Activated T-helper 1 cell treated with anti-CD3 and anti-CD28 coated beads, Interleukin-12 subunit alpha, Interleukin-12 subunit beta, Interleukin-2, Interleukin-4 antibody, amounts not matched to agents 30 ng/mL and 10 ng/mL and 1 ng/mL, durations not matched to agents 14 hours and 24 hours and 36 hours (primary cell): ENCODE results near the gene DISC1. TPM values are rescaled to one million over a fixed set of nuclear protein-coding genes. Genes with fewer than 3 reads are reported as not detected.

ENCODE experiments used
- DNase-seq: peaks from one replicate; pipeline ENCODE4 v3.0.0; 2021; ENCODE audit warnings: low spot score
- H3K27ac Mint-ChIP-seq: one replicate; pipeline ENCODE4 v1.8.0; 2021; ENCODE audit warnings: mild to moderate bottlenecking, mixed read lengths
- H3K27me3 Mint-ChIP-seq: one replicate; pipeline ENCODE4 v1.8.0; 2022; ENCODE audit warnings: mild to moderate bottlenecking, moderate library complexity, mixed read lengths; ENCODE audit not compliant: insufficient read depth
- H3K36me3 Mint-ChIP-seq: one replicate; pipeline ENCODE4 v1.8.0; 2021; ENCODE audit warnings: low read depth, mixed read lengths
- H3K4me1 Mint-ChIP-seq: one replicate; pipeline ENCODE4 v1.8.0; 2021; ENCODE audit warnings: low read depth, mixed read lengths
- H3K4me3 Mint-ChIP-seq: one replicate; pipeline ENCODE4 v1.8.0; 2021; ENCODE audit warnings: mild to moderate bottlenecking, moderate library complexity, mixed read lengths
- H3K9me3 Mint-ChIP-seq: one replicate; pipeline ENCODE4 v1.8.0; 2021; ENCODE audit warnings: mixed read lengths
- intact Hi-C: fragments of 100-400 bp; cut with micrococcal nuclease; formaldehyde crosslinking; loops from one replicate; pipeline ENCODE4 v1.15.1; 2024
- total RNA-seq: library from RNA; stranded (reverse); gene quantifications from 2 replicates; pipeline ENCODE4 v1.2.3, GENCODE V29; 2022

The DISC1 gene
- total RNA-seq, 1 donor from 2014 or later: 3.3 TPM

DNA sequence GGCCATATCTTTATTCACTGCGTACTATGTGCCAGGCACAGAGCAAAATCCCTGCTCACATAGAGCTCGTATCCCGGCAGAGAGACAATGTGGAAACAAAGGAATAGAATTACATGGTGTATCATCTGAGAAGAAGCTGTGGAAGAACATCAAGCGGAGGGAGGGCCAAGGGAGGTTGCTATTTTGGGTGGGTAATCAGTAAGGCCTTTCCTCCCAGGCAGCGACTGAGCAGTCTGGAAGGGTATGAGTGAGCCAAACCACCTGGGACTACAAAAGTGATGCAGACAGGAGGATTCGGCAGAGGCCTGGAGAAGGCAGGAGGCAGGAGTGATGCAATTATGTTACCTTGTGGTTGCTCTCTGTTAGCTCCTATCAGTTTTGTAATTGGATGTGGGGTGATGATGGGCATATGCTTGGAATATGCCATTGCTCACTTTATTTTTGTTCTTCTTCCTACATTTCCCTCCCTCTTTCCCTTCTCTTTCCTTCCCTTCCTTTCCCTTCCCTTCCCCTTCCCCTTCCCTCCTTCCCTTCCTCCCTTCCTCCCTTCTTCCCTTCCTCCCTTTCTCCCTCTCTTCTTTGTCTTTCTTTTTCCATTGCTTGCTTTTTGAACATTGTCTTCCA is 172.9 kb downstream of the DISC1 start:
- DNase-seq: no peak
- Mint-ChIP-seq H3K36me3 (peaks cover 5% of the 10 kb centered on the region), H3K4me3 (no peak overlapping the region), H3K27ac (no peak overlapping the region), H3K4me1 (no peaks in the 10 kb centered on the region), H3K9me3 (peaks cover 9% of the 10 kb centered on the region), H3K27me3 (no peaks in the 10 kb centered on the region)
- intact Hi-C loops: no loop called here

DNA sequence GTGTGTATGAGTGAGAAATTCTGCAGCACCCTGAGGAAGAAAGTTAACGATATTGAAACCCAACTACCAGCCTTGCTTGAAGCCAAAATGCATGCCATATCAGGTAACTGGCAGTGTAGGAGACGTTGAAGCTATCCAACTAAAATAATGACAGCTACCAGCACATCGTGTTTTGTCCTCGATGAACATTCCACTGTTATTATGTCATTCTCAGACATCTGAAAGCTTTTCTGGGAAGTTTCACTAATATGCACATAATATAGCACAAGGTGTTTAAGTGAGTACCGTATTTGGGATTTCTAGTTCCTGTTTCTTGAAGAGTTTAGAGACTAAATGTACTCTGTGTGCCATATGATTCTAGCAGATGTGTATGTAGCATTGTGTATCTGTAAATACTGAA is 173.5 kb downstream of the DISC1 start:
- intact Hi-C loops: no loop called here
- H3K9me3 Mint-ChIP-seq: peaks cover 9% of the 10 kb centered on the region
- no peak for DNase-seq
- no peaks in the 10 kb centered on the region for H3K4me1 Mint-ChIP-seq
- no peak overlapping the region for H3K4me3 Mint-ChIP-seq
- H3K36me3 Mint-ChIP-seq: peaks cover 5% of the 10 kb centered on the region
- H3K27ac Mint-ChIP-seq: no peak overlapping the region
- no peaks in the 10 kb centered on the region for H3K27me3 Mint-ChIP-seq

DNA sequence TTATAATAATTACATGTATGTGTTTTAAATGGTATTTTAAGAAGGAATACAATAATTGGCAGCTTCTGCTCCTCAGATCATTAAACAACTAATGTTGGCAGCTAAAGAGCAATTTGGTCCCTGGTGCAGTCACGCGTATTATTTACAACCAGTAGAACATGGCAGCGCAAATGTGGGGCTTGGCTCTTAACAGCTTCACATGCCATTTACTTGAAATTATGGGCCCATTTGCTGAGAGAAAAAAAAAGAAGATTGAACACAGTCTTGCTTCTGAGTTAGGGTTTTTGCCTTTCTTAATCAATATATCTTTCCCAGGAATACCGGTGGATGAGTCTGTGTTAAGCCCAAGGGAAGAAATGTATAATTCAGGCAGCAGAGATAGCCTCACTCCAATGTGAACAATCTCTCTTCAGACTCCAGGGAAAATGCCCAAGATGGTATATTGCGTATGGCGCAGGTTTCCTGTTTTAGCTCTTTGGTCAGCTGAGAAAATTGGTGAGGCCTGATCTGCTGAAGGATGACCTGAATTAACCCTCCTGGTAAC is 174.5 kb downstream of the DISC1 start:
- Mint-ChIP-seq H3K27me3 (no peaks in the 10 kb centered on the region), H3K4me1 (no peaks in the 10 kb centered on the region), H3K36me3 (peaks cover 5% of the 10 kb centered on the region), H3K4me3 (no peak overlapping the region), H3K9me3 (peaks cover 9% of the 10 kb centered on the region), H3K27ac (no peak overlapping the region)
- DNase-seq: no peak
- intact Hi-C loops: no loop called here

DNA sequence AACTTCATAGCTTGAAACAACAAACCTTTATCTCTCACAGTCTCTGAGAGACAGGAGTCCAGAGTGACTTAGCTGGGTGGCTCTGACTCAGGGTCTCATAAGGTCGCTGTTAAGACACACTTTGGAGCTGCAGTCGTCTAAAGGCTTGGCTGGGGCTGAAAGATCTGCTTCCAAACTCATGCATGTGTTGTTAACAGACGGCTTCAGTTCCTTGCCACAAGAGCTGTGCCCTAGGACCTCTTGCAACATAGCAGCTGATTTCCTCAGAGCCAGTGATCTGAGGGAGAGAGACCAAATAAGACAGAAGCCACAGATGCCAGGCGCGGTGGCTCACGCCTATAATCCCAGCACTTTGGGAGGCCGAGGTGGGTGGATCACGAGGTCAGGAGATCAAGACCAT is 176.8 kb downstream of the DISC1 start:
- Mint-ChIP-seq H3K27ac (no peak overlapping the region), H3K36me3 (peaks cover 5% of the 10 kb centered on the region), H3K4me3 (no peak overlapping the region), H3K9me3 (peaks cover 9% of the 10 kb centered on the region), H3K4me1 (no peaks in the 10 kb centered on the region), H3K27me3 (no peaks in the 10 kb centered on the region)
- DNase-seq: no peak
- intact Hi-C loops: no loop called here

DNA sequence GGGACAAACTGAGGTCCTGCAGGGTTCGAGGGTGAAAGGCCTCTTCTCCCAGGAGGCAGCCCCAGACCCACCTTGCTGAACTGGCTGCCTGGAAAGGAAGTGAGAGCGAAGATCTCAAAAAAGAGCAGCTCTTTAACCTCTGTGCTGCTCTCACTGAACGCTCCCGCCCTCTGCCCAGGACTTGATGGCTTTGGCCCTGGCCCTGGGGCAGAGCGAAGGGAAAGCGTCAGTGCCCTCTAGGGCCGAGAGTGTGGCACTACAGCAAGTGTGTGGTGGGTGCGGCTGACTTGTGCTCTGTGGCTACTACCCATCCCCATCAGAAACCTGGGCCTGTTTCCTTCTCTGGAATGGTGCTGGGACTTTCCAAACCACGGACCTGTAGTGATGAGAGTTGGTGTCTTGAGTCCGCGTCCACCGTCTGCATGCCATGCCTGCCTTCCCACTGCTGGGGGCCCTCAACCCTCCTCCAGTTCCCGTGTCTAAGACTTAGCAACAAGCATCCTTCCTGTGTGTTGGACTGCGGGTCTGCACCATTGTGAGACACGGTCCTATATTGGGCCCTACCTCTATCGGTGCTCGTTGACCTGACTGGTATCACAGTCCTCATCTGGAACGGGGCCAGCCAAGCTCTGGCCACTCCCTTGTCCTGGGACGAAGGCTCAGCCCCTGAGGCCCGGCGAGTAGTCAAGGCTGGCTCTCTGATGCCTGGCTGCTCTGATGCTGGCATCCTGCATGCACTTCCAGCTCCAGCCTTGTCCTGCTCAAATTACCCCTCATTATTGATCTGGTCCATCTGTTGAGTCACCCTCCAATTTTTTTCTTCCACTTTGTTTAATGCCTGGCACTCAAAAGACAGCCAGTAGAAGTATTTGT is 180.3 kb downstream of the DISC1 start:
- Mint-ChIP-seq H3K27me3 (no peaks in the 10 kb centered on the region), H3K36me3 (no peaks in the 10 kb centered on the region), H3K4me3 (no peak overlapping the region), H3K4me1 (no peaks in the 10 kb centered on the region), H3K9me3 (no peaks in the 10 kb centered on the region), H3K27ac (no peak overlapping the region)
- intact Hi-C loops: loop anchor here (2.0 kb wide), 1 partner anchor 50 kb away; no protein-coding TSS in a partner anchor
- peak; percentile 7 for DNase-seq

DNA sequence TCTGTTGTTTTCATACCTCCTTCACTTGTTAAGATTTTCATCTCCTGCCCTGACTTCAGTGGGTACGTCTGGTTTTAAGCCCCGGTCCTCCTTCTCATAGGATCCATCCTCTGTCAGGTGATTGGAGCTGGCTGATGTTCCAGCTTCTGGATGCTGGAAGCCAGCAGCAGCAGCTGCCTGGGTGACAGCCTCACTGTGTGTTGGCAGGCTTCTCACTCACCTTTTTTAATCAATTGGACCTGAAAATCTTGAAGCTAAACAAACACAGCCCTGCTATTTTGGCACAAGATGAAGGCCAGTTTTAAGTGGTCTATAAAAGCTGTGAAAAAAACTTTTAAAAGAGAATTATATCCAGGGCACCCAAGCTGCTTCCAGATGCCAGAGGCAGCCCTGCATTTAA is 181.0 kb downstream of the DISC1 start:
- H3K27me3 Mint-ChIP-seq: no peaks in the 10 kb centered on the region
- DNase-seq: no peak
- intact Hi-C loops: loop anchor here (2.0 kb wide), 1 partner anchor 51 kb away; no protein-coding TSS in a partner anchor
- H3K9me3 Mint-ChIP-seq: no peaks in the 10 kb centered on the region
- no peaks in the 10 kb centered on the region for H3K36me3 Mint-ChIP-seq
- H3K4me1 Mint-ChIP-seq: no peaks in the 10 kb centered on the region
- no peak overlapping the region for H3K4me3 Mint-ChIP-seq
- H3K27ac Mint-ChIP-seq: no peak overlapping the region

DNA sequence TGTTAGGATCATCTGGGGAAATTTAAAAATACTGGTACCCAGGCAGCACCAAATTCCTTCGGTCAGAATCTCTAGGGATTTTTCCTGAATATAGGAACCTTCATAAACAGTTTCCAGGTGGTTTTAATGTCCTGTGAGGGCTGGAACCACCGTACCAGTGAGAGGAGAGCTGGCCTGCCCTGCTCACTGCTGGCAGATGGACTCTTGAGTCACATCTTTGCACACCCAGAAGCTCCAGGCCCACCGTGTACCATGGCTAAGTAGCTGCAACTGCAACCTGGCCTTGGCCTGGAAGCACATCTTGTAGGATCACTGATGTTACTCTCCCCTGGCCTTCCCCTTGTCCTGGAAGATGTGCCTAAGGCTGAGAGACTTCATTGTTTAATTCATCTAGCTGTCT is 181.5 kb downstream of the DISC1 start:
- H3K4me3 Mint-ChIP-seq: no peak overlapping the region
- no peaks in the 10 kb centered on the region for H3K27me3 Mint-ChIP-seq
- intact Hi-C loops: no loop called here
- DNase-seq: no peak
- no peaks in the 10 kb centered on the region for H3K9me3 Mint-ChIP-seq
- H3K36me3 Mint-ChIP-seq: no peaks in the 10 kb centered on the region
- no peaks in the 10 kb centered on the region for H3K4me1 Mint-ChIP-seq
- H3K27ac Mint-ChIP-seq: no peak overlapping the region

DNA sequence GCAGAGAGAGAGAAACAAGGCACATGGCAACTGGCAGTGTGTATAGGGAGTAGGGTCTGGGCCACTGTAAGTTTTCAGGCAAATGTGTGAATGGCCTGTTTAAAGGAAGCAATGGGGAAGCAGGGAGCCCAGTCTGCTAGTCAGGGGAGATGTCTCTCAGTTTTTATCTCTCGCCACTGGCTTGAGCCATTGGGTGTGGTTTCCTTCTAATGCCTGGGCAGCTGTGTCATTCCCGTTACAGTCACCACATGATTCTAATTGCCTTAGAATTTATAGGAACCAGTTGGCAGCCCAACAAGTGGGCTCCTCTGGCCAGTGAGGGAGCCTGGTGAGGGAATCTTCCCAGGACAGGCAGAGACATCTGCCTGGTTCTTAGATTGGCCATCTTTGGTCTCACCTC is 182.4 kb downstream of the DISC1 start:
- H3K36me3 Mint-ChIP-seq: no peaks in the 10 kb centered on the region
- no peak for DNase-seq
- H3K27me3 Mint-ChIP-seq: no peaks in the 10 kb centered on the region
- H3K27ac Mint-ChIP-seq: no peak overlapping the region
- no peak overlapping the region for H3K4me3 Mint-ChIP-seq
- no peaks in the 10 kb centered on the region for H3K9me3 Mint-ChIP-seq
- intact Hi-C loops: no loop called here
- no peaks in the 10 kb centered on the region for H3K4me1 Mint-ChIP-seq

DNA sequence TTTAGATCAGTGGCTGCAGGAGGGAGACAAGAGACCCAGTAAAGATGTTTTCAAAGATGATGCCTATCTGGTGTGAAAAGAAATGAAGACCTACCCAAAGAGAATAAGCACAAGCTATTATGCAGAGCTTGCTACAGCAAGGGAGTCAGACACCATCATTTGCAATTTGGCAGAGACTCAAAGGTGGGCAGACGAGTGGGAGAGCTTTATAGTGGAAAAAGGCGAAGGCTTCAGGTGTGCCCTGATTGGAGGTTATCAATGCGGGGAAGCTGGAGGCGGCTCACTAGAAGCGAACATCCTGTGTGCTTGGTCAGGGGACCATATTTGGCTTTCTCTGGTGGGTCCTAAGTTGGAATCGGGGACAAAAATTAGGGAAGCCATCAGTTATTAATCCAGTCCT is 183.8 kb downstream of the DISC1 start:
- Mint-ChIP-seq H3K9me3 (no peaks in the 10 kb centered on the region), H3K27me3 (no peaks in the 10 kb centered on the region), H3K36me3 (no peaks in the 10 kb centered on the region), H3K27ac (no peak overlapping the region), H3K4me3 (no peak overlapping the region), H3K4me1 (no peaks in the 10 kb centered on the region)
- no peak for DNase-seq
- intact Hi-C loops: no loop called here

DNA sequence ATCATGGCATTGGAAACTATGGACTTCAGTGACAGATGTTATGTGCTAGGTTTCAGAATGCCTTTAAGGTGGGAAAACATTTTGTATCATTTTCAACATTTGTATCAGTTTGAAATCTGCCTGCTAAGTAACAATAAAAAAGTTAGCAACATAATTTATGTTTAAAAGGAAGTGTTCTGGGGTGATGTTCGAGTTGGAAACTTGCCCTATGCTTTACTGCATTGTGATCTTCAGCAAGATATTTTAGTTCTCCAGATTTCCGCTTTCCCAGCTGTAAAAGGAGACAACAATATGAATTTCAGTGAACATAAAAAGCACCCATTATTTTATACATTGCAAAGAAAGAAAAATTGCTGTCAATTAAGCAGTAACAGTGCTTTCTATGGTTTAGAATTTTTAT is 187.4 kb downstream of the DISC1 start:
- Mint-ChIP-seq H3K27ac (no peak overlapping the region), H3K36me3 (peaks cover 10% of the 10 kb centered on the region), H3K27me3 (no peaks in the 10 kb centered on the region), H3K9me3 (no peaks in the 10 kb centered on the region), H3K4me3 (no peak overlapping the region), H3K4me1 (no peaks in the 10 kb centered on the region)
- DNase-seq: no peak
- intact Hi-C loops: no loop called here

DNA sequence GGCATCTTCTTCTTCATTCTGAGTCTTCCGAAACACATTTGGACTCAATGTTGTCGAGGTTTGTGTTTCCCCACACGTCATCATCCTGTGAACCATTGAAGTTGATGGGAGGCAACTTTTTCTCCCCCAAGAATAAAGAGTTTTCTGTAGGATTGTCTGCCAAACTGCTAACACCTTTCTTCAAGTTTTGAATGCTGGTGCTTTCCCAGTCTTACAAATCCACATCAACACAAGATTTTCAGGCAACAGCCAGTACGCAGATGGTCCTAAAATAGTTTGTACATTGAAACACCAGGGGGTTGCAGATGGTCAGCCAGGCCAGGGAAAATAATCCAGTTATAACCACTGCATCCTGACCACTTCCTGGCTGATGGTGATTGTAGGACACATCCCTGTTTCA is 187.9 kb downstream of the DISC1 start:
- H3K9me3 Mint-ChIP-seq: no peaks in the 10 kb centered on the region
- H3K27me3 Mint-ChIP-seq: no peaks in the 10 kb centered on the region
- no peak overlapping the region for H3K27ac Mint-ChIP-seq
- peaks cover 10% of the 10 kb centered on the region for H3K36me3 Mint-ChIP-seq
- no peaks in the 10 kb centered on the region for H3K4me1 Mint-ChIP-seq
- DNase-seq: no peak
- intact Hi-C loops: no loop called here
- H3K4me3 Mint-ChIP-seq: no peak overlapping the region

DNA sequence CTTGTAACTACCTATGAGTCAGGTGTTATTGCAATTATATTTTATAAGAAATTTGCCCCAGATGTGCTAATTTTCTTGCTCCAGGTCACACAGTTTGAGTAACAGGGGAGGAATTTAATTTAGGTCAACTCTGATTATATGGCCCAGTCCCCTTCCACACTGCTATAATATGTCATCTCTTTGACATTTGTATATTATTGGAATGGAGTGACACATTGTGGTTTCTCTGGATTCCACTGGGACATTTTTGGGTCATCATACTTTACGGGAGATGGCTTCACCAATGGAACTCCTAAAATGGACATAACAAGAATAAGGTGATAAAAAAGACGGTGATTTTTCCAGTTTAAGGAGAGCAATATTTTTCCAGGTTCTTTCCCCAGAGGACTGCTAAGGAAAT is 191.2 kb downstream of the DISC1 start:
- Mint-ChIP-seq H3K4me3 (no peak overlapping the region), H3K27me3 (no peaks in the 10 kb centered on the region), H3K4me1 (no peaks in the 10 kb centered on the region), H3K27ac (no peak overlapping the region), H3K9me3 (no peaks in the 10 kb centered on the region), H3K36me3 (peaks cover 10% of the 10 kb centered on the region)
- no peak for DNase-seq
- intact Hi-C loops: no loop called here

DNA sequence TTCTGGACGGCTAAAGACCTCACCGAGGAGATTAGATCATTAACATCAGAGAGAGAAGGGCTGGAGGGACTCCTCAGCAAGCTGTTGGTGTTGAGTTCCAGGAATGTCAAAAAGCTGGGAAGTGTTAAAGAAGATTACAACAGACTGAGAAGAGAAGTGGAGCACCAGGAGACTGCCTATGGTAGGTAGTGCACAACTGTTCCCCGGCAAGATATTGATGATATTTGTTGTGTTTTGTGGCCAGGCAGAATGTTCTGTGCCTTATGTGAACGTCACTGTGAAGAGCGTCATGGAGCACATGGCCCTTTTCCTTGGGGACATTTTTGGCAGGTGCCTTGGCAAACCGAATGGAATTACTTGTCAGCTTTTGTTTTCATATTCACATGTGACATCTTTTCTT is 191.7 kb downstream of the DISC1 start:
- no peak overlapping the region for H3K27ac Mint-ChIP-seq
- H3K27me3 Mint-ChIP-seq: no peaks in the 10 kb centered on the region
- H3K4me1 Mint-ChIP-seq: no peaks in the 10 kb centered on the region
- intact Hi-C loops: no loop called here
- no peak for DNase-seq
- H3K9me3 Mint-ChIP-seq: no peaks in the 10 kb centered on the region
- H3K36me3 Mint-ChIP-seq: peaks cover 10% of the 10 kb centered on the region
- H3K4me3 Mint-ChIP-seq: no peak overlapping the region
